SH-SY5Y (cell line): ENCODE results near the gene VAV3.

ENCODE experiments used
- GATA2 ChIP-seq: IDR thresholded peaks from 2 replicates; pipeline ENCODE4 v1.6.1; 2011; ENCODE audit warnings: mild to moderate bottlenecking, low read depth, low read length
- GATA3 ChIP-seq: IDR thresholded peaks from 2 replicates; pipeline ENCODE4 v1.6.1; 2011; ENCODE audit warnings: low read depth, mild to moderate bottlenecking, low read length, moderate library complexity

GRCh38 chr1:107949467-107950253 is 15.3 kb downstream of the VAV3 start:
- TF ChIP-seq GATA2 (no peak), GATA3 (no peak)
